Stimulated activated CD4-positive, alpha-beta T cell treated with anti-CD3 and anti-CD28 coated beads, Interleukin-2, amount 100 ng/mL, for 4 hours (primary cell): ENCODE measurements around the gene PCCB.
"Not testable (repeated sequence)": the region's sequence is repeated elsewhere in the genome, so short reads cannot be mapped to it uniquely, and the experiment has no call there.

ENCODE experiments used
- DNase-seq: peaks from one replicate; pipeline ENCODE4 v3.0.0-alpha.2; 2020; ENCODE audit warnings: low read depth

The PCCB gene

GRCh38 chr3:136262559-136262958 is 12.4 kb downstream of the PCCB start:
- DNase-seq, result no peak

GRCh38 chr3:136263251-136263650 is 13.1 kb downstream of the PCCB start:
- no peak for DNase-seq

- DNase-seq, result not testable (repeated sequence)
Measured at GRCh38 chr3:136266468-136267125, 16.5 kb downstream of the PCCB start.

GRCh38 chr3:136267235-136267634 is 17.1 kb downstream of the PCCB start:
- no peak for DNase-seq

GRCh38 chr3:136270179-136270578 is 20.0 kb downstream of the PCCB start:
- DNase-seq, result no peak

GRCh38 chr3:136271626-136272025 is 21.5 kb downstream of the PCCB start:
- DNase-seq, result not testable (repeated sequence)

GRCh38 chr3:136276049-136276755 is 26.1 kb downstream of the PCCB start:
- no peak for DNase-seq

GRCh38 chr3:136277115-136277514 is 27.0 kb downstream of the PCCB start:
- DNase-seq, result no peak

- DNase-seq, result no peak
Measured at GRCh38 chr3:136277634-136278033, 27.5 kb downstream of the PCCB start.

GRCh38 chr3:136279092-136279491 is 29.0 kb downstream of the PCCB start:
- no peak for DNase-seq

- no peak for DNase-seq
Measured at GRCh38 chr3:136280961-136281360, 30.8 kb downstream of the PCCB start.

- DNase-seq, result no peak
Measured at GRCh38 chr3:136281966-136282520, 31.9 kb downstream of the PCCB start.

GRCh38 chr3:136283627-136284026 is 33.5 kb downstream of the PCCB start:
- no peak for DNase-seq

- no peak for DNase-seq
Measured at GRCh38 chr3:136291302-136291701, 41.2 kb downstream of the PCCB start.

GRCh38 chr3:136292500-136292899 is 42.4 kb downstream of the PCCB start:
- DNase-seq, result no peak

- DNase-seq, result no peak
Measured at GRCh38 chr3:136293279-136293678, 43.1 kb downstream of the PCCB start.

GRCh38 chr3:136294176-136294575 is 44.0 kb downstream of the PCCB start:
- no peak for DNase-seq

GRCh38 chr3:136296960-136297359 is 46.8 kb downstream of the PCCB start:
- no peak for DNase-seq

GRCh38 chr3:136297826-136298225 is 47.7 kb downstream of the PCCB start:
- DNase-seq, result no peak

- DNase-seq, result no peak
Measured at GRCh38 chr3:136300444-136300843, 50.3 kb downstream of the PCCB start.

GRCh38 chr3:136305879-136306278 is 55.7 kb downstream of the PCCB start:
- DNase-seq, result no peak

GRCh38 chr3:136311261-136311660 is 61.1 kb downstream of the PCCB start:
- DNase-seq, result no peak

GRCh38 chr3:136311968-136312367 is 61.8 kb downstream of the PCCB start:
- no peak for DNase-seq

- no peak for DNase-seq
Measured at GRCh38 chr3:136326316-136326715, 76.2 kb downstream of the PCCB start.
